Neural progenitor cell (in vitro differentiated cells): ENCODE results near the gene EGFLAM. TPM values are rescaled to one million over a fixed set of nuclear protein-coding genes. Genes with fewer than 3 reads are reported as not detected.

Experiments used
- DNase-seq: peaks from one replicate; pipeline ENCODE4 v3.0.0-alpha.2; 2016; ENCODE audit warnings: low spot score
- H2AFZ ChIP-seq: fragments of 200-600 bp; sonication (generic); replicated peaks from 2 replicates; pipeline ENCODE4 v1.6.1; 2016; ENCODE audit warnings: antibody characterized with exemption
- H3F3A ChIP-seq: fragments of 200-600 bp; sonication (generic); 2 replicates; pipeline ENCODE4 v1.6.1; 2016; ENCODE audit warnings: antibody characterized with exemption, low read depth
- H3K27ac ChIP-seq: fragments of 200-600 bp; sonication (generic); 2 replicates; pipeline ENCODE4 v1.5.1; 2016; ENCODE audit warnings: mild to moderate bottlenecking
- H3K27me3 ChIP-seq: fragments of 200-600 bp; sonication (generic); 2 replicates; pipeline ENCODE4 v1.6.1; 2016; ENCODE audit warnings: mild to moderate bottlenecking, moderate library complexity
- H3K36me3 ChIP-seq: fragments of 200-600 bp; sonication (generic); 2 replicates; pipeline ENCODE4 v1.5.1; 2016
- H3K4me1 ChIP-seq: fragments of 200-600 bp; sonication (generic); 2 replicates; pipeline ENCODE4 v1.6.1; 2016; ENCODE audit warnings: mixed run types
- H3K4me2 ChIP-seq: fragments of 200-600 bp; sonication (generic); 2 replicates; pipeline ENCODE4 v1.6.1; 2016
- H3K4me3 ChIP-seq: fragments of 200-600 bp; sonication (generic); 2 replicates; pipeline ENCODE4 v1.5.1; 2016
- H3K79me2 ChIP-seq: fragments of 200-600 bp; sonication (generic); 2 replicates; pipeline ENCODE4 v1.6.1; 2016; ENCODE audit warnings: low read depth
- H3K9ac ChIP-seq: fragments of 200-600 bp; sonication (generic); 2 replicates; pipeline ENCODE4 v1.6.1; 2016
- H3K9me3 ChIP-seq: fragments of 200-600 bp; sonication (generic); 2 replicates; pipeline ENCODE4 v1.5.1; 2016; ENCODE audit warnings: low read depth
- H4K20me1 ChIP-seq: fragments of 200-600 bp; sonication (generic); 2 replicates; pipeline ENCODE4 v1.6.1; 2016; ENCODE audit warnings: low read depth
- H3K27ac Mint-ChIP-seq: 3 replicates; pipeline ENCODE4 v1.8.0; 2021; ENCODE audit warnings: mixed read lengths
- H3K27me3 Mint-ChIP-seq: 2 replicates; pipeline ENCODE4 v1.8.0; 2022; ENCODE audit warnings: low read depth, mild to moderate bottlenecking, inconsistent platforms, moderate library complexity, mixed read lengths; ENCODE audit not compliant: insufficient read depth
- H3K36me3 Mint-ChIP-seq: 3 replicates; pipeline ENCODE4 v1.8.0; 2021; ENCODE audit warnings: mixed read lengths
- H3K4me1 Mint-ChIP-seq: 3 replicates; pipeline ENCODE4 v1.8.0; 2021; ENCODE audit warnings: mixed read lengths
- H3K4me3 Mint-ChIP-seq: 3 replicates; pipeline ENCODE4 v1.8.0; 2021; ENCODE audit warnings: mild to moderate bottlenecking, moderate library complexity, mixed read lengths
- H3K9me3 Mint-ChIP-seq: 3 replicates; pipeline ENCODE4 v1.8.0; 2020; ENCODE audit warnings: mixed read lengths
- CTCF ChIP-seq: fragments of 200-600 bp; sonication (generic); IDR thresholded peaks from 2 replicates; pipeline ENCODE4 v1.5.1; 2017; ENCODE audit warnings: antibody characterized with exemption, mild to moderate bottlenecking
- EZH2 ChIP-seq: fragments of 200-600 bp; sonication (generic); IDR thresholded peaks from 2 replicates; pipeline ENCODE4 v1.6.1; 2017; ENCODE audit warnings: antibody characterized with exemption, mild to moderate bottlenecking, moderate library complexity
- EZH2phosphoT487 ChIP-seq: fragments of 200-600 bp; sonication (generic); IDR thresholded peaks from 2 replicates; pipeline ENCODE4 v1.6.1; 2017; ENCODE audit warnings: antibody characterized with exemption
- total RNA-seq: library from RNA; depleted of rRNA; stranded (reverse); fragments of >200 nt; gene quantifications from 2 replicates; pipeline ENCODE4 v1.2.3, GENCODE V29; 2015; ENCODE audit warnings: low replicate concordance

Gene EGFLAM
- total RNA-seq, 1 donor from 2014 or later, result 0.69 TPM

GRCh38 chr5:38241655-38242054 lies 16.7 kb upstream of the EGFLAM start:
- Histone ChIP-seq H3K4me3 (no peak overlapping the region), H3K4me2 (no peak overlapping the region), H3K79me2 (no peaks in the 10 kb centered on the region), H4K20me1 (no peaks in the 10 kb centered on the region), H3F3A (no peaks in the 10 kb centered on the region), H3K36me3 (no peaks in the 10 kb centered on the region), H3K27ac (no peak overlapping the region), H3K27me3 (no peaks in the 10 kb centered on the region), H2AFZ (no peak overlapping the region), H3K4me1 (no peaks in the 10 kb centered on the region), H3K9ac (no peak overlapping the region), H3K9me3 (no peaks in the 10 kb centered on the region)
- H3K36me3 Mint-ChIP-seq, result no peaks in the 10 kb centered on the region
- H3K4me1 Mint-ChIP-seq, result no peaks in the 10 kb centered on the region
- H3K4me3 Mint-ChIP-seq, result no peak overlapping the region
- H3K27ac Mint-ChIP-seq, result no peak overlapping the region
- DNase-seq, result no peak
- TF ChIP-seq EZH2phosphoT487, result no peak
- no peak for TF ChIP-seq EZH2
- no peak for TF ChIP-seq CTCF
- peaks cover 6% of the 10 kb centered on the region for H3K27me3 Mint-ChIP-seq
- no peaks in the 10 kb centered on the region for H3K9me3 Mint-ChIP-seq

- Histone ChIP-seq H4K20me1 (no peaks in the 10 kb centered on the region), H3K36me3 (no peaks in the 10 kb centered on the region), H3K4me3 (no peak overlapping the region), H2AFZ (no peak overlapping the region), H3K4me2 (no peak overlapping the region), H3K79me2 (no peaks in the 10 kb centered on the region), H3K27me3 (no peaks in the 10 kb centered on the region), H3F3A (no peaks in the 10 kb centered on the region), H3K9ac (no peak overlapping the region), H3K27ac (no peak overlapping the region), H3K9me3 (no peaks in the 10 kb centered on the region), H3K4me1 (no peaks in the 10 kb centered on the region)
- Mint-ChIP-seq H3K4me3 (no peak overlapping the region), H3K27me3 (peaks cover 6% of the 10 kb centered on the region), H3K27ac (no peak overlapping the region), H3K9me3 (no peaks in the 10 kb centered on the region), H3K36me3 (no peaks in the 10 kb centered on the region), H3K4me1 (no peaks in the 10 kb centered on the region)
- no peak for DNase-seq
- TF ChIP-seq CTCF (no peak), EZH2 (no peak), EZH2phosphoT487 (no peak)
These were observed 13.1 kb upstream of the EGFLAM start for GRCh38 chr5:38245307-38245706.

GRCh38 chr5:38249301-38249700 lies 9.1 kb upstream of the EGFLAM start:
- no peak overlapping the region for H2AFZ ChIP-seq
- no peaks in the 10 kb centered on the region for H3K36me3 Mint-ChIP-seq
- H3K4me3 ChIP-seq, result no peak overlapping the region
- H3K27me3 Mint-ChIP-seq, result peaks cover 6% of the 10 kb centered on the region
- no peaks in the 10 kb centered on the region for H3K4me1 ChIP-seq
- no peaks in the 10 kb centered on the region for H4K20me1 ChIP-seq
- H3K27ac ChIP-seq, result no peak overlapping the region
- no peaks in the 10 kb centered on the region for H3K9me3 ChIP-seq
- H3K79me2 ChIP-seq, result no peaks in the 10 kb centered on the region
- no peaks in the 10 kb centered on the region for H3K36me3 ChIP-seq
- no peak for TF ChIP-seq EZH2
- no peak for TF ChIP-seq EZH2phosphoT487
- TF ChIP-seq CTCF, result no peak
- H3K27me3 ChIP-seq, result peaks cover 18% of the 10 kb centered on the region
- no peak overlapping the region for H3K27ac Mint-ChIP-seq
- no peak overlapping the region for H3K4me3 Mint-ChIP-seq
- H3K9ac ChIP-seq, result no peak overlapping the region
- H3K9me3 Mint-ChIP-seq, result peaks cover 3% of the 10 kb centered on the region
- no peaks in the 10 kb centered on the region for H3F3A ChIP-seq
- no peak for DNase-seq
- H3K4me2 ChIP-seq, result no peak overlapping the region
- H3K4me1 Mint-ChIP-seq, result no peaks in the 10 kb centered on the region

GRCh38 chr5:38249812-38250211 lies 8.5 kb upstream of the EGFLAM start:
- Mint-ChIP-seq H3K4me3 (no peak overlapping the region), H3K27me3 (peaks cover 3% of the 10 kb centered on the region)
- H3K9me3 ChIP-seq, result no peaks in the 10 kb centered on the region

More at GRCh38 chr5:38249812-38250211, 8.5 kb upstream of the EGFLAM start:
- no peaks in the 10 kb centered on the region for H3K36me3 ChIP-seq
- peaks cover 23% of the 10 kb centered on the region for H3K27me3 ChIP-seq
- H4K20me1 ChIP-seq, result no peaks in the 10 kb centered on the region
- DNase-seq, result no peak
- Mint-ChIP-seq H3K27ac (no peak overlapping the region), H3K4me1 (no peaks in the 10 kb centered on the region), H3K9me3 (peaks cover 3% of the 10 kb centered on the region), H3K36me3 (no peaks in the 10 kb centered on the region)
- TF ChIP-seq EZH2phosphoT487 (no peak), CTCF (no peak), EZH2 (no peak)
- no peak overlapping the region for H2AFZ ChIP-seq
- no peaks in the 10 kb centered on the region for H3F3A ChIP-seq
- H3K4me2 ChIP-seq, result no peak overlapping the region
- no peak overlapping the region for H3K9ac ChIP-seq
- H3K79me2 ChIP-seq, result no peaks in the 10 kb centered on the region
- no peaks in the 10 kb centered on the region for H3K4me1 ChIP-seq
- no peak overlapping the region for H3K4me3 ChIP-seq
- no peak overlapping the region for H3K27ac ChIP-seq
